Cardiac septum (tissue), 1 donor: Measurements from ENCODE around the gene DSCAML1. TPM values are rescaled to one million over a fixed set of nuclear protein-coding genes. Genes with fewer than 3 reads are reported as not detected.

Source experiments
- DNase-seq: peaks from one replicate; pipeline ENCODE4 v3.0.0-alpha.2; 2020; ENCODE audit warnings: low spot score
- intact Hi-C: fragments of 100-400 bp; cut with DNase I; formaldehyde crosslinking; loops from one replicate; pipeline ENCODE4 v1.14.0; 2022
- total RNA-seq: library from RNA; stranded (reverse); fragmentation: NEBNext Ultra II Directional; extraction: Animal tissue kit (Norgen Biotek cat#: 25700); gene quantifications from one replicate; pipeline ENCODE4 v1.2.1, GENCODE V29; 2021
- donor health status: DM: no; HTN: no; CAD: no.

DSCAML1 gene
- total RNA-seq, 1 donor from 2014 or later: 1.2 TPM

DNA sequence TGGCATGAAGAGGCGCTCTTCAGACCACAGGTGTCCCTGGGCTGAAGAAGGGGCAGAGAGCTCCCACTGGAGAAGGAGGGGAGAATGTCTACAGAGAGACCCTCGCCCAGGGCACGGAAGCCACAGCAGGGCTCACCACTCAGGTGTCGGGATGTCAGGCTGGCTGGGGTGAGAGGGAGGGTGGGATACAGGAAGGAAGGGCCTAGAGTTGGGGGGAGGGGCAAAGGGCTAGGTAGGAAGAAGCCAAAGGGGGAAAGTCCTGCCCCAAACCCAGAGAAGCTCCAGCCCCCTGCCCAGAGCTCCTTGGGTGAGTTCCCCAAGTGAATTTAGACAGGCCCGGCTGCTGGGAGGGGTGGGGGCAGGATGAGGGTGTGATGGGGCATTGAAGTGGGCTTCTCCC, 237.3 kb downstream of the DSCAML1 start:
- DNase-seq: no peak
- intact Hi-C loops: no loop called here

DNA sequence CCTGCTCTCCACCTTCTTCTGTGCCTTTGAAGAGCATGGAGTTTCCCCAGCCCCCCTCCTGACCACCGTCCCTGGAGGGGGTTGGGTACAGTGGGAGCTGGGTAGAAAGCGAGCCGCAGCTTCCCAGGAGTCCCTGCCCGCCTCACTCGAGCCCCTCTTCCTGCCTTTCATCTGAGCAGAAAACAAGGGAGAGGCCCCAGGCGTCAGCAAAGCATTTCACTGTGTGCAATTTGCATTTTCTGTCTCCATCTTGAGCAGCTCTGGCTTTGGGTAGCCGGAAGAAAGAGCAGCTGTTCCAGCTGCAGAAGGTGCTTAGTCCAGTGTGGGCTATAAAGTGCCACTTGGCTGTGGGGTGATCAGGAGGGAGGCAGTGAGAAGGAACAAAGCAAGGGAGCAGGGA, 239.7 kb downstream of the DSCAML1 start:
- intact Hi-C loops: no loop called here
- no peak for DNase-seq

DNA sequence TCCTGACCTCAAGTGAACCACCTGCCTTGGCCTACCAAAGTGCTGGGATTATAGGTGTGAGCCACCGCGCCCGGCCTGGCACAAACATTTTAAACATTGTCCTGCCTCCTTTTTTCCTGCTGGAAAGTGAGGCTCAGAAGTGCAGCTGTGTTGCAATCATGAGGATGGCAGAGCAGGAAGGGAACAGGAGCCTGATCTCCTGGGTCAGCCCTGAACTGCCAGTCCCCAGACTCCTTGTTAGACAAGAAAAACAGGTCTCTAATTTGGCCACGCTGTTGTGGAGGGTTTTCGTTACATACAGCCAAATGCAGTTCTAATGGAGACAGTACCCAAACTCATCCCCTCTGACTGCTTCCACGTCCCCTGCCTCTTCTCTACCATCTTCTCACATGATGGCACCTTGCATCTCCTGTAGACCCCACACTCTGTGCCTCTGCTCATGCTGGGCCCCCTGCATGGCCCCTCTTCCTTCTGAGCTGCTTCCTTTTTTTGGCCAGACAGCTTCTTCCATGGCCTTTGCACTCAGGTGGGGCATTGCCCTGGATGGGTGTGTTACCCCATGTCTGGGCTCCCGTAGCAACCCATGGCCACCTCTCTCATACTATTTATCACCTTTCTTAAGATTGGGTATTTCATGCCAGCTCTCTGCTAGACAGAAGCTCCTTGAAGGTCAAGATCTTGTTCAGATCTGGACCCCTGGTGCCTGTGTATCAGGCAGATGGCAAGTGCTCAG, 242.2 kb downstream of the DSCAML1 start:
- no peak for DNase-seq

DNA sequence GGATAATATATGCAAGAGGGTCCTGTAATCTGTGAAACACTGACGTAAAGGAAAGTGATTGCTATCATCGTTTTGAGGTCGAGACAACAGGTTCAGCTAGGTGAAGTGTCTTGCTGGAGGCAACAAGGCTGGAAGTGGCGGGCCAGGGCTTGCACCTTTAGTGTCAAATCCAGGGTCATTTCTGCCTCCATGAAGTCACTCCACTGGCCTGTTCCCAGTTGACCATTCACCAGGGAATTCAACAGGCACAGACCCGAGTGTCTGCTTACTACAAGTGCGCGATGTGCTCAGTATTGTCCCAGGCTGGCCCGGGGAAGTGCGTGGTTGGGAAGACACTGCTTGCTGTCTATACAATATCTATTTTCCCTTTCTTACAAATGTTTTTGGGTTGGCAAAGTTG, 244.4 kb downstream of the DSCAML1 start:
- no peak for DNase-seq
- intact Hi-C loops: no loop called here

More for the DNA sequence above, 242.2 kb downstream of the DSCAML1 start:
- intact Hi-C loops: no loop called here

DNA sequence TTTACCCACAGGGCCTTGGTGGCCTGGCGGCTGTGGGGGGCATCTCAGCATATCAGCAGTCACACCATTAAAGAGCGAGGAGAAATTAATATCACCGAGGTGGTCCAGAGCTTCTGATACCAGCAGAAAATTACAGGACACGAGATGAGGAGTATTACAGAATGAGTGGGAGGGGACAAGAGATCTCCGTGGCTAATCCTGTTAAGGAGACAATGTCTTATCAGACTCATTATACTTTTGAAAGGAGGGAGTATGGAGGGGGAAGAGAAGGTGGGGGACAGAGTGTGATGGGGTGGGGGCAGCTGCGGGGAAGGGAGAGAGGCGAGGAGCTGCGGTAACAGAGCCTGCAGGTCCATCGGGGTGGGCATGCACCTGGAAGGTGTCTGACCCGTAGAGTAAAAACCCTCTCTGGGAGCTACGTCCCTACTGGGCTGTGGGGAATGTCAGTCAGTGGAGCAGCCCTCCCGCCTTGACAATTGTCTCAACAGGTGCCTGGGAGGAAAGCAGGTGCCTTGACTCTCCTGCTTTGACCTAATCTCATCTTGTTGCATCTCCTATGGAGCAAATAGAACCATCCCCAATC, 245.2 kb downstream of the DSCAML1 start:
- DNase-seq: no peak
- intact Hi-C loops: no loop called here

DNA sequence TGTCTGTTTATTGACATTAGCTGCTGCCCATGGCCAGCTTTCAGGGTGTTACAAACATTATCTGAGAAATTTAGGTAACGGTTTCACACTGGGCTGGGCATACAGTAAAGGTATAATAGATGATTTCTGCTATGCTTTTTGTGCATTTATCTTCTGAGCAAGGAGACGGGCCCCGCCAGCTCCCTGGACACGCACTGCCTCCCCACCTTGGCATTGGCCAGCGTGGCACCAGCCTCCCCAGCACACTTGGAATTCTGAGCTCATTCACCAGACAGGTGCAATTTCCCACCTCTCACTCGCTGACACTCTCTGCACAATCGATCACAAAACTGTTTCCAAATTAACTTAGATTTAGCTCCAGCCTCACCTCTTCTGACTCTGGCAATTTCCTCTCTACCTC, 246.6 kb downstream of the DSCAML1 start:
- DNase-seq: no peak
- intact Hi-C loops: no loop called here

DNA sequence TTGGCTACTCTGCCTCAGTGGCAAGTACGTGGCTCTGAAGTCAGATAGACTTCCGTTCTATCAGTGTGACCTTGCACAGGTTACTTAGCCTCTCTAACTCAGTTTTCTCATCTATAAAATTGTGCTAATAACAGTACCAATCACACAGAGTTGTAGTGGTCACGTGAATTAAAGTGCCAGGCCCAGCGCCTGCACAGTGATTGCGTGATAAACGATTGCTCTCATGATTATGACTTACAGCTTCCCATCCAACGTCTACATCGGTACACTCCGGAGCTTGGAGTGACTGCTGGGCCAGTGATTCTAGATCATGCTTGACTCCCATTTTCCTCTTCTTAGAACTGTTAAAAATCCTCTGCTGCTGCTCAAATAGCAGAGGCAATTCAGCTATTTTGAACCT, 247.6 kb downstream of the DSCAML1 start:
- intact Hi-C loops: no loop called here
- no peak for DNase-seq

DNA sequence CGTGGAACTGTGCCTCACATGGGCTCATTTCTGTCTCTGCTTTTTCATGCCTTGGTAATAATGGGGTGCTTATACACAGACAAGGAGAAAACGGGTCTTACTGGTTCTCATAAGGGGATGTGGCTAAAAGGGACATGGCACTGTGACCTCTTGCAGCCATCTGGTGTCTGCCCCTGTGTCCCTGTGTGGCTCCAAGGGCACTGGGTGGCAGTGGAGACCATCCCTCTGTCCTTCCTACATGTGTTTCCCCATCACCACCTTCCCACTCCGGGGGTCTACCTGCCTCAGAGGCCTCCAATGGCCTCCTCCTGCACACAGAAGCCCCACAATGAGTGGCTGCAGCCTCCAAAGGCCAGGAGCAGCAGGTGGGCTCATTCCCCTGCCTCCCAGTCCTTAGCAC, 248.1 kb downstream of the DSCAML1 start:
- DNase-seq: no peak
- intact Hi-C loops: no loop called here

DNA sequence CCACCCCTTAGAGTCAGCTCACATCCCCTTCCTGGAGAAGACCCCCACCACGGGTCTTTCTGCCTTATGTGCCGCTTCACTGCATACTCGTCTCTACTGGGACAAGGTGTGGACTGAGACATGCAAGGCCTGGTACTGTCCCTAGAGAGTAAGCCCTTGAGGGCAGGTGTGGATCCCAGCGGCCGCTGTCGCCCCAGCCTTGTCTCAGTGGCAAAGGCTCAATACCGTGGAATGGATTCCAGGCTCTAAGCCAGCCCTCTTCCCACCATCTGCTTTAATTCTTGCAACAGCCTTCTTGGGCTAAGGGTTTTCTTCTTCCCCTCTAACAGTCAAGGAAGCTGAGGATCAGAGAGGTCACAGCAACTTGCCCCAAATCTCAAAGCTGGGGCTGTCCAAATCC, 249.1 kb downstream of the DSCAML1 start:
- intact Hi-C loops: no loop called here
- no peak for DNase-seq

DNA sequence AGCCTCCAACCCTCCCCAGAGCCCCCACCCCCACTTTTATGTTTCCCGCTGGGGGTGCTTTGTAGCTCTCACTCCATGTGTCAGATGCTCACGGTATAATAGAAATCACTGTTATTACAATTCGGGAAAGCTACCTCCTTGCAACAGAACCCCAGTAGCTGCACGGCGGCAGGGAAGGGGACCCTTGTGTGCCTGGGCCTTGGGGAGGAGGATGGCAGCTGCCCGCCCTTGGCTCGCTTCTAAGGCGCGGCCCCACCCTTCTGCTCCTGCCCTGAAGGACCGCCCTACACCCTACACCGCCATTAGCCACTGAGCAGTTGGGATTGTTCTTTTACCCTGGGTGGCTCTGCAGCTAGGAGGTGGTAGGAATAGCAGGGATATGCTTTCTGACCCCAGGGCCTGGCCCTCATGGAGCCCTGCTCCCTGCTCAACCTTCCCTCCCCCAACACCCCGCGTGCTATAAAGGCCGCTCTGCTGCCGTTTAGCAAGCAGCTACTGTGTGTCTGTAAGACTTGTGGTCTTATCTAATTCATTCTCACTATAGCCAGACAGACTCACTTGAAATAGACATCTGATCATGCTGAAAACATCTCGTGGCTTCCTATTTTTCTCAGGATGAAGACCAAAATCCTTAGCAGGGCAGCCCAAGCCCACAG, 249.7 kb downstream of the DSCAML1 start:
- intact Hi-C loops: no loop called here
- no peak for DNase-seq

DNA sequence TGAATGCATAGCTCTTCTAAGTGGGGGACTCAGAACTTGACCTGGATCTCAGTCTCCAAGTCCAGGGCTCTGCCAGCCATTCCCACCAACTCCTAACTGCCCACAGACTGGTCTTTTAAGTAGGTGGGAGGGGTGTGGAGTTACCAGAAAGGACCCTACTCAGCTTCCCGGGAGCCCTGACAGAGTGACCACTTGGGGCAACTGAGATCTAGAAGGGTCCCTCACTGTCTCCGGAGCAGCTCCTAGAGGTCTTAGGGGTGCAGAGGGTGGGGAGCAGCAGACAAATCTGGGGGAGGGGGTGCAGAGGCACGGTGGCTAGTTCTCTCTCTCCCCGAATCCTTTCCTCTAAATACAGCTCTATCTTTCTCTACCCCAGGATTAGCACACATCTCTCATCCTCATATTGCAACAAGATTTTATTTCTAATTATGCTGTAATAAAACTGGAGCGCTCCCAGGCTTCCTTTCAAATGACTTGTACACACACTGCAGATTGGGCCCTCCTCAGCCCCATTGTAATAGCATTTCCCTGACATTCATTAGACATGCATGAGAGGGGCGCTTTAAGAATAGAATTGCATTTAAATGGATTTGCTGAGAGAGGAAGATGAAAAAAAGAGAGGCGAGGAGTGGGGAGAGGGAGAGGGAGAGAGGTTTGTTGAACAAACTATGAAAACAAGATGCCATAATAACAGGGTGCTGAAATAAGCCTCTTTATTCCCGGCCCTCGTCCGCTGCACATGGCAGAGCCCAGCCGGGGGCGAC, 250.4 kb downstream of the DSCAML1 start:
- no peak for DNase-seq
- intact Hi-C loops: no loop called here

DNA sequence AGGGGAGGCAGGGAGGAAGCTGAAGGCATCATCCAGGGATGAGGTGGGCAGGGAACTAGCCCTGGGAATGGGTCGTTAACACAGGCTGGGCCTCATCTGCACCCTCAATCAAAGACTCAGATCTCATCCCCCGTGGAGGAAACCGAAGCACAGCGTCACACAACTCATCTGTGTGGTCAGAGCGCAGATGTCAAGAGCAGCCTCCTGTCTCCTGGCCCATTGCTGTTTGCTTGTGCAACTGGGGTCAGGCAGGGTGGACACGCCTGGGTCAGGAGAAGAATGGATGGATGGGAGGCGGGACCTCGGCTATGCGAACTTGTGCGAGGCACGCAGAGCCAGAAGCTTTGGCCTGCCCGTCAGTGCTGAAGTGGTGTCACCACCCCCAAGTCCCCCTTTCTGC, 251.3 kb downstream of the DSCAML1 start:
- intact Hi-C loops: no loop called here
- no peak for DNase-seq

DNA sequence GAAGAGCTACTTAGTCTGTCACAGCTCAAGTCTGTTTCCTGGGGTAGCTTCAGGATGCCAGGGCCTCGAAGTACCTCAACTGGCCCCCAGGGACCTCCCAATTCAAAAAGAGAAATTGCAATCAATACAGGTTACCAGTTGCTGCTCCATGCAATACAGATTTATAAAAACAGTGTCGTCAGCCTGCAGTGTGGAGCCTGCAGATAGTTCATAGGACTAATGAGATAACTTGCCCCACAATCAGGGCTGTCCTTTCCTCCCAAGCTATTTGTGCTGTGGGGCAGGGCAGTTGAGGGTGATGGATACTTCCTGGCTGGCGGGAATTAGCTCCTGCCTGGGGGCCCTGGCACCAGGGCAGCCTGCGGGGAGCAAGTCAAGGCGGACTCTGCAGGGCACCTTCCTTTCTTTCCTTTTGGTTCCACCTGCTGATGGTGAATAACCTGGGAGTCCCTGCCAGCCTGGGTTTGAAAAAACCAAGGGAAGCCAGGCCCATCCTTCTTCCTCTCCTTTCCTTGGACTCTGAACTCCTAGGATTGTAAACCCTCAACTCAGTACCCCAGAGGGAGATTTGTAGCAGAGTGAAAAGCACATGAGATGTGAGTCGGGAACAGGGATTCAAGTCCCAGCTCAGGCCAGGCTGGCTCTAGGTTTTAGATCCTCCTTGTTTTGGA, 252.8 kb downstream of the DSCAML1 start:
- intact Hi-C loops: no loop called here
- no peak for DNase-seq

DNA sequence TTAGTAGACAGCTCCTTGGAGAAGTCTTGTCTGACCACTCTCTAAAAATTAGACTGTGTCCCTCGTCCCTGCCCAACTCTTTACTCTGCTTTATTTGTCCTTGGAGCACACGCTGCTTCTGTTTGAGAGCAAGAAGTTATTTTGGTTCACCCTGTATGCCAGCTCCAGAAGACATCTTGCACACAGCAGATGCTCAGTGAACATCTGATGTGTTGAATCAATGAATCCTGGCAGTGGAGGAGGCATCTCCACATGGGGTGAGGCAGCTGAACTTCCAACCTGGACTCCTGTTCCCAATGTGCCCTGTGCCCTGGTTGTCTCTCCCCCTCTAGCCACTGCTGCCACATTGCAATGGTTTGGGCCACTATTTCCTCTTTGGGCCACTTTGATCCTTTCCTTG, 255.8 kb downstream of the DSCAML1 start:
- no peak for DNase-seq
- intact Hi-C loops: no loop called here

DNA sequence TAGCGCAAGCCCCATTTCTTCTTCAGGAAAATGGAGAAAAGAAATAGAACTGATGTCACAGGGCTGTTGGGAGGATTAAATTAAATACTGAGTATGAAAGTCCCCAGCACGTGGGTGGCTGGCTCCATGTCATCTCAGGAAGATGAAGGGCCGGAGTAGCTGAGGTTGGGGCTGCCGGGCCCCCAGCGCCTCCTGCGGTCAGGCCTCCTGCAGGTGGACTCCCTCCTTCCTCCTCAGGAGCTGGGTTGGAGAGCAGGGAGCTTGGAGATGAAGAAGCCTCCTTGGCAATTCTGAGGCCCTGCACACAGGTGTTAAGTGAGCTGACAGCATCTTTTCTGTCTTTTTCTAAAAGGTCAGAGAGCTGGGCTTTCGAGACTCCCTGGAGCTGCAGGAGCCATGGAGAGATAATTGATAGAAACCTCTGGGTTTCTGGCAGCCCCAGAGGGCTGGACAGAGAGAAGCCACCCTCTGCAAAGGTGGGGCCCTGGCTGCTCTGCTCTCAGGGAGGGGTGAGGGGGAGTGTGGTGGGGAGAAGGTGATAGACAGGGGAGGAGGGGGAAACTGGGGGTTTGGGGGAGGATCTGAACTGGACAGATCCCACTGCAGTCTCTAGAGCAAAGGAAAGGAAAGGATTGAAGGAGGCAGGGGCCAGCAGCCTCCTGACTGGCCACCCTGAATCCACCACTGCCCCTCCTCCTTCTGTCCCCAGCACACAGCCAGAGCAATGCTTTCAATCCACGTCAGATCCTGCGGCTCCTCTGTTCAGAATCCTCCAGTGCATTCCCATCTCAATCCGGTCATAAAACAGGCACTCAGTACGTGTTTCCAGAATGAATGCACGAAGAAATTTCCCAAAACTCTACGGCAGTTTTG, 258.5 kb downstream of the DSCAML1 start:
- intact Hi-C loops: no loop called here
- DNase-seq: no peak

DNA sequence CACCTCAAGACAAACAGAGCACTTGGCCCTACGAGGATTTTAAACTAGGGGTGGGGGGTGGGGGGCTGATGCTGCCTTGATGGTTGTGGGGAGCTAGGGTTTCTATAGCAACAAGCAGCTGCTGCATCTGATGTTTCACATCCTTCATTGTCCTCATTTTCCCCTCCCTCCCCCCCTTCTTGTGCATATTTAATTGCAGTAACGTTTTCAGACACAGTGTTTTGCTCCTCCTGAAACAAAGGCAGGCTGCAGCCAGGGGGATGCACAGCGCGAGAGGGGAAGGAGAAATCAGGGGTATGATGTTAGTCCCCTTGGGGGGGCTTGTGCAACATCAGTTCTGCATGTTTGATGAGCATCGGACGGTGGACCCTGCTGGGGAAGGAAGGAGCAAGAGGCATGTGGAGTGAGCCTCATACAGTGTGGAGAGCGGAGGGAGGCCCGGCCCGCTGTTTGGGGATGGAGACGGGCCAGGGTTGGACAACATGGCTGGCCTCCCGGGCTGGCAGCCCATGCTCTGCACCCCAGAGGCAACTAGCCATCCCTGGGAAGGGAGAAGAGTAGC, 261.1 kb downstream of the DSCAML1 start:
- no peak for DNase-seq

DNA sequence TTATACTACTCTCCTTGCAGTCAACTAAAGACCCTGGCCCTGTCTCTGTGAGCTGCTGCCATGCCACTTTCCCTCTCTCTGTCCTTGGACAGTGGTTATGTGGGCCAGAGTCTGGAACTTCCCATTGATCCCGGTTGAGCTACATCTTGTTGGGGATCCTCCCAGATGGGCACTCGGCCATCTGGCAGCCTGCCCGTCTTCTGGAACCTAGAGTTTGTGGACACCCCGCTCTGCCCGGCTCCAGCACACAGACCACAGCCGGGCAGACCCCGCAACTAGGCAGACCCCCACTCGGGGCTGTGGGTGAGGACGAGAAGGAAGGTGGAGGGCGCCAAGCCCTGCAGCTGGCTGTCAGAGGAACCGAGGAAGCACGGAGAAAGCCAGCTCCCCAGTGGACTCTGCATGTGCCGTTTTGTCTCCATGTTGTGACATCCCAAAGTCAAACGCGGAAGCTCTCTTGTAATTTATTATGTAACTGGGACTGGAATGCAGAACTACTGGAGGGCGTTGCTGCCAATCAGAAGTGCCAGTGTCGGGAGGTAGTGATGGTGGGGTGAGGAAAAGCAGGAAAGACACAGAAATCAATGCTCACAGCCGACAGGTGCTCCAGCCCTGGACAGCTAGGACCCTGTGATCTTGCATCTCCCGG, 261.7 kb downstream of the DSCAML1 start:
- DNase-seq: no peak
- intact Hi-C loops: no loop called here

More for the DNA sequence above, 261.1 kb downstream of the DSCAML1 start:
- intact Hi-C loops: no loop called here

DNA sequence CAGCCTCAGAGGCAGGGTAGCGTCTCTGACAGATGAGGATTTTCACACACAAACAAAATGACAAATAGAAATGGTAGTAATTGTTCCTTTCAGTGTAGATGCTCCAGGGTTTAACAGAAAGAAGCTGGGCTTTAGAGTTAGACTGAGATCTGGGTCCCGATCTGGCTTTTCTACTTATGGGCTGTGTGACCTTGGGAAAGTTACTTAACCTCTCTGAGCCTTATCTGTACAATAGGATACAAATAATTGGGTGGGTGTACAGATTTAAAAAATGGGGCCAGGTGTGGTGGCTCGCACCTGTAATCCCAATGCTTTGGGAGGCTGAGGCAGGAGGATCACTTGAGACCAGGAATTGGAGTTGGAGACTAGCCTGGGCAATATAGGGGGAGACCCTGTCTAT, 264.4 kb downstream of the DSCAML1 start:
- DNase-seq: no peak
- intact Hi-C loops: no loop called here
